GM13977 (cell line): ENCODE results near the gene IFT27.

Experiments used
- DNase-seq: peaks from one replicate; pipeline ENCODE4 v3.0.0; 2012; ENCODE audit warnings: low spot score
- in situ Hi-C: fragments of 300-500 bp; cut with MboI; formaldehyde crosslinking; loops from one replicate; pipeline ENCODE4 v1.12.0; 2022; ENCODE audit warnings: low sequenced_read_pairs, low pct_unique_long_range_greater_than_20kb, mixed read lengths, inconsistent platforms; ENCODE audit not compliant: unreplicated experiment
- TF ChIP-seq, protein P1 (sequence below): IDR thresholded peaks from 2 replicates; pipeline ENCODE4 v1.5.1; 2012; ENCODE audit warnings: mild to moderate bottlenecking, control low read depth; ENCODE audit not compliant: insufficient read depth; ENCODE audit errors: extremely low read depth, missing control alignments

The IFT27 gene

DNA sequence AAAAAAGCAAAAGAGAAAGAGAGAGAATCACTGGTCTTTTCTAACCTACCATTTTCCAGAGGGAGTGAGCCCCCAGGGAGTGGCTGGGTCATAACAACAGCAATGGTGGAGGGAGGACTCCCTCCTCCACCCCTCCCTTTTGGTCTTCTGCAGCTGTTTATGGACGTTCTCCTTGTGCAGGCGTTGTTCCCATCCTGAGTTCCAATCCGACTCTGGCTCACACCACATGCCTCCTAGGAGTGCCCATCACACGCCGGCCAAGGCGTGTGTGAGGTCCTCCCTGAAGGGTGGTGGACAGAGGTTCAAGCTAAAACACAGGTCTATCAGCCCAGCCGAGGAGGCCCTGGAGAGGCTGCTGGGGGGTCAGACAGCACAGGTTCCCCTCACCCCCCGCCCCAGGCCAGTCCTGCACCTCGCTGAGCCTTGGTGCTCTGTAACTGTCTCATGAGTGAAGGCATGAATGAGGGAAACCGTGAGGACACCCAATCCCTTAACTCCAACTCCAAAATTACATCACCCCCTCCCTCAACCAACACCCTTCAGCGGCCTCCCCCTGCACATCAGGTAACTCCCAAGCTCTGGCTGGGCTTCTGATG is 29.4 kb downstream of the IFT27 start:
- in situ Hi-C loops = no loop called here

DNA sequence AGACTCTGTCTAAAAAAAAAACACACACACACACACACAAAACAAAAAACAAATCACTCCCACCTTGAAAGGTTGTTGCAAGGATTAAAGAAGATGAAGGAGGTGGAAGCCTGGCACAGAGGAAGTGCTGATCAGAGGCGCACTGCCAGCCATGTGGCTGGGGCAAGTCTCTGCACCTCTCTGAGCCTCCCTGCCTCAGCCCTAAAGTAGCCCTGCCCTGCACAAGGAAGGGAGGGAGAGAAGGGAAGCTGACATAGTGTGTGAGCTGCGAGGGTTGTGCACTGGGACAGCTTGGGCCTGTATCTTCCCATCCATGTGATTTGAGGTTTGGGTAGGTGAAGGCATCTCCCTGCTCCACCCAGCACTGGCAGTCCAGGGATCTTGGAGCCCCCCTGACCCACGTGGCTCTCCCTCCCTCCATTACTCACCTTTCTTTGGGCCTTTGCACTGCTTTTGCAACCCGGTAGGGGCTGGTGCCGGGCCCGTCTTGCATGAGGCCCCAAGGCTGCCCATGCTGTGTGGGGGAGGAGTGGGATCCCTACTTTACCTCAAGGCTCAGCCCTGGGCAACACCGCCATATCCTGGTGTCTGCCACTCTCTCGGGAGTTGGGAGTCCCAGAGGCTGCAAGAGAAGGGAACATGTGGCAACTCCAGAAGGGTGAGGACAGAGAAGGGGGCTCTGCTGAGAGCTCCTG is 30.5 kb downstream of the IFT27 start:
- DNase-seq = no peak
- TF ChIP-seq, protein P1, sequence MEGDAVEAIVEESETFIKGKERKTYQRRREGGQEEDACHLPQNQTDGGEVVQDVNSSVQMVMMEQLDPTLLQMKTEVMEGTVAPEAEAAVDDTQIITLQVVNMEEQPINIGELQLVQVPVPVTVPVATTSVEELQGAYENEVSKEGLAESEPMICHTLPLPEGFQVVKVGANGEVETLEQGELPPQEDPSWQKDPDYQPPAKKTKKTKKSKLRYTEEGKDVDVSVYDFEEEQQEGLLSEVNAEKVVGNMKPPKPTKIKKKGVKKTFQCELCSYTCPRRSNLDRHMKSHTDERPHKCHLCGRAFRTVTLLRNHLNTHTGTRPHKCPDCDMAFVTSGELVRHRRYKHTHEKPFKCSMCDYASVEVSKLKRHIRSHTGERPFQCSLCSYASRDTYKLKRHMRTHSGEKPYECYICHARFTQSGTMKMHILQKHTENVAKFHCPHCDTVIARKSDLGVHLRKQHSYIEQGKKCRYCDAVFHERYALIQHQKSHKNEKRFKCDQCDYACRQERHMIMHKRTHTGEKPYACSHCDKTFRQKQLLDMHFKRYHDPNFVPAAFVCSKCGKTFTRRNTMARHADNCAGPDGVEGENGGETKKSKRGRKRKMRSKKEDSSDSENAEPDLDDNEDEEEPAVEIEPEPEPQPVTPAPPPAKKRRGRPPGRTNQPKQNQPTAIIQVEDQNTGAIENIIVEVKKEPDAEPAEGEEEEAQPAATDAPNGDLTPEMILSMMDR = no peak
- in situ Hi-C loops = no loop called here

More for the DNA sequence above, 29.4 kb downstream of the IFT27 start:
- no peak for DNase-seq
- TF ChIP-seq, protein P1 = no peak

DNA sequence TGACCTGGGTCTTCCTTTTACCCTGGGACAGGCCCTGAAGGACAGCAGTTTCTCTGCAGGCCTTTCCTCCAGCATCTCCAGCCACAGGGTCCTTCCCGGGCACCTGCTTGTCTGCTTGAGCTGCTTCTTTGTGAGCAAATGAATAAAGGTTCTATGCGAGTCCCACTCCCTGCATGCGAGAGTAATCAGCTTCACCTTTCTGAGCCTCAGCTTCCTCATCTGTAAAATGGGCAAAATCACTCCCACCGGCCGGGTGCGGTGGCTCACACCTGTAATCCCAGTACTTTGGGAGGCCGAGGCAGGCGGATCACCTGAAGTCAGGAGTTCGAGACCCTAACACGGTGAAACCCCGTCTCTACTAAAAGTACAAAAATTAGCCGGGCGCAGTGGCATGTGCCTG is 31.1 kb downstream of the IFT27 start:
- no peak for DNase-seq
- in situ Hi-C loops = no loop called here
- TF ChIP-seq, protein P1 = no peak

DNA sequence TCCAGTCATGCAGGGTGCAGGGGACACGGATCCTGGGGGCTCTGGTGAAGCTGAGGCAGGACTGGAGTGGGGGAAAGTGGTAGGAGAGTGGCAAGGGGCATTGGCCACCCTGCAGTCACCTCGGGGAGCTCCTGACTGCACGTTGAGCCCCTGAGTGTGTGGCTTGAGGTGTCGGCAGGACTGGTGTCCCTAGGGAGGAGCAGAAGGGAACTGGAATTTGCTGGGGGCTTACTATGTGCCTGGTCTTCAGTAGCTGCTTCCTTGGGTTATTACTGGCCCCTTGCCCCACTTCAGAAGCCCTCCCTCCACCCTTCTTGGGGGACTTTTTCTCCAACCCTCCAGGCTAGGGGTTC is 31.5 kb downstream of the IFT27 start:
- in situ Hi-C loops = no loop called here
- TF ChIP-seq, protein P1 = no peak

DNA sequence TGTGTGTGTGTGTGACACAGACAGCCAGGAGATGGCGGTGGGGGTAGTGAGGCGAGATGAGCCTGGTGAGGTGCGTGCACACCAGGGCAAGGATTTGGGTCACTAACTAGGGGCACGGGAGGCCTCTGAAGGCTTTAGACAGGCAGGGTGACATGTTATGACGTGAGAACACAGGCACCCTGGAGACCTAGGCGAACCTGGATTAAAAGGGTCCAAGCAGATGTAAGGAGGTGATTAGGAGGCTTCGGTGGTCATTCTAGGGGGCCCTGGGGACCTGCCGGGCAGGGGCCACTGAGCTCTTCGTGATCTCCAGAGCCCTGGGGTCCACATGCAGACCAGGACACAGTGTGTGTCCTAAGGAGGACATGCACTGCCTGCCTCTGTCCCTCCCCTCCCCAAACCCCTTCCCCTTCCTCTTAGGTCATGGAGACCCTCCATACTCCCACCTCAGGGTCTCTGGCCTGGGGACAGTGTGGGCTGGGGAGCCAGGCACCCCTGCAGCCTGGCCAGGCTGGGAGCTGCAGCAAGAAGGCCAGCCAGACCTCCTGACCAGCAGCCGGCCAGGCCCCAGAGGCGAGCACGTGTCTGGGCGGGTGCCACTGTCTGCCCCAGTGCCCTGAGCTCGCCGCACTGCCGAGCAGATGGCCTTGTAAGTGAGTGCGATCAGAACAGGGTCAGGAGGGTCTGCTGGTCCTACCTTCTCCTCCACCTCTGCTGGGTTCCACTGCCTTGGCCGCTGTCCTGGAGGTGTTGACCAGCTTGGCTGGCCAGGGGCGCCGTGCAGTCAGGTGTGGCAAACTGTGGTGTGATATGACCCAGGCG is 32.1 kb downstream of the IFT27 start:
- DNase-seq = no peak
- TF ChIP-seq, protein P1 = no peak
- in situ Hi-C loops = no loop called here

More for the DNA sequence above, 31.5 kb downstream of the IFT27 start:
- DNase-seq = no peak

DNA sequence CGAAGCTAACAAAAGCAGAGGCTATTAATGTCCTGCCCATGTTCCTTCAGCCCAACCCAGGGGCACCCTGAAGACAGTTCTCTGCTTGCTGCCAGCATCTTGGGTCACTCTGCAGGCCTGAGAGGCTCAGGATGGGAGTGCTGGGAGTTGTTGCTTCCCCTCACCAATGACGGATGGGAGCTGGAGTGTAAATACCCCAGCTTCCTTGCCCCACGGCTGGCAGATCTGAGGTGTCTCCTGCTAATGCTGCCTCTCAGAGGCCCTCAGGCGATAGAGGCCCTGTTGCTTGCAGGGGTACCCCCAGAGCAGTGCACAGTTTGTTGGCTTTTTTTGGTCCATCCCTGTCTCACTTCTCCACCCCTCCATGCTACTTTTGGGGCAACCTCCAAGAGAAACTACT is 32.9 kb downstream of the IFT27 start:
- in situ Hi-C loops = no loop called here
- DNase-seq = no peak
- TF ChIP-seq, protein P1 = no peak
